ENCODE data around the gene SLC2A11. TPM values are rescaled to one million over a fixed set of nuclear protein-coding genes. Genes with fewer than 3 reads are reported as not detected.

Gene SLC2A11
- total RNA-seq, 4 donors from 2014 or later, result 3.2 to 12.5 (median 8.7) TPM

- Histone ChIP-seq H3K36me3 (peaks cover 86% of the 10 kb centered on the region), H3K4me1 (peaks cover 12% of the 10 kb centered on the region), H3K9me3 (no peaks in the 10 kb centered on the region), H3K4me3 (no peak overlapping the region), H3K27ac (no peak overlapping the region), H3K27me3 (no peaks in the 10 kb centered on the region)
- WGBS, result 94% methylated on average over 9 of the region's 12 CpGs
- no peak for DNase-seq (ENCODE audit: low spot score in 2 of 2)
- no peak for TF ChIP-seq EP300 (IDR thresholded peaks at IDR 0.05)
Observed at GRCh38 chr22:23825246-23825905, 32.3 kb upstream of the SLC2A11 start.

GRCh38 chr22:23826510-23827350 lies 30.9 kb upstream of the SLC2A11 start:
- no peak overlapping the region for H3K4me3 ChIP-seq
- no peaks in the 10 kb centered on the region for H3K9me3 ChIP-seq
- DNase-seq (ENCODE audit: low spot score in 2 of 2), result no peak
- H3K36me3 ChIP-seq, result peaks cover 84% of the 10 kb centered on the region
- TF ChIP-seq CTCF (IDR thresholded peaks at IDR 0.05) (no peak), POLR2AphosphoS5 (IDR thresholded peaks at IDR 0.05) (no peak), POLR2A (IDR thresholded peaks at IDR 0.05) (no peak), EP300 (IDR thresholded peaks at IDR 0.05) (no peak)
- H3K27me3 ChIP-seq, result no peaks in the 10 kb centered on the region
- peaks cover 6% of the 10 kb centered on the region for H3K4me1 ChIP-seq
- WGBS, result 62% methylated on average over 4 of the region's 15 CpGs
- H3K27ac ChIP-seq, result no peak overlapping the region

DNA sequence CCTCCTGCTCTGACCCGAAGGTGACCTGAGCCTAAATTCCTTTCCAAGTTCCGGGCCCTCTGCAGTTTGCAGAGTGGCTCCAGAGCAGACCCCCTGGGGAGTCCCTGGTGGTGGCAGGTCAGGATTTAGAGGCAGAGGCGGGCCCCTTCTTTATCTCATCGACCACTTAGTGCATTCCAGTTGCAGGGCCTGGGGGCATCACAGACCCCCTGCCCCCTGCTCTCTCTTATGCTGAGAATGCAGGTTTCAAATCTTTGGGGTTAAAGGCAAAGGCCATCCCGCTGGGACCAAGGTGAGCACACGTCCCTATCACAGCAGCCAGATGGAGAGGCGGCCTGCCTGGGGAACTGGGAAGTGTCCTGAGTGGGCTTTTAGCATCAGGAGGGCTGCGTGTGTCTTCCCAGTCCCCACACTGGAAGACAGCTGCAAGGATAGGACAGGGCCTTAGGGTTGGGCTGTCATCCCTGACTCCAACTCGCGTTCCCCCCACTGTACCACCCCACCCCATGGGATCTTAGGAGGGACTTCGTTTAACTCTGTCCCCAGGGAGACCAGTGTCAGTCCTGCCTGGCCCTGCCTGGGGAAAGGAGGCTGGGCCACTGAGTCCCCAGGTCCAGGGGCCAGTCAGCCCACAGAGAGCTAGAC lies 30.2 kb upstream of the SLC2A11 start:
- no peak for TF ChIP-seq POLR2A (IDR thresholded peaks at IDR 0.05)
- TF ChIP-seq EP300 (IDR thresholded peaks at IDR 0.05), result no peak
- TF ChIP-seq CTCF (IDR thresholded peaks at IDR 0.05), result no peak
- no peak for TF ChIP-seq POLR2AphosphoS5 (IDR thresholded peaks at IDR 0.05)
- WGBS, result 74% methylated on average over 11 of the region's 11 CpGs
- DNase-seq (ENCODE audit: low spot score in 2 of 2), result no peak
- Histone ChIP-seq H3K27me3 (no peaks in the 10 kb centered on the region), H3K9me3 (no peaks in the 10 kb centered on the region), H3K4me1 (peaks cover 6% of the 10 kb centered on the region), H3K4me3 (no peak overlapping the region), H3K36me3 (peaks cover 79% of the 10 kb centered on the region), H3K27ac (no peak overlapping the region)

DNA sequence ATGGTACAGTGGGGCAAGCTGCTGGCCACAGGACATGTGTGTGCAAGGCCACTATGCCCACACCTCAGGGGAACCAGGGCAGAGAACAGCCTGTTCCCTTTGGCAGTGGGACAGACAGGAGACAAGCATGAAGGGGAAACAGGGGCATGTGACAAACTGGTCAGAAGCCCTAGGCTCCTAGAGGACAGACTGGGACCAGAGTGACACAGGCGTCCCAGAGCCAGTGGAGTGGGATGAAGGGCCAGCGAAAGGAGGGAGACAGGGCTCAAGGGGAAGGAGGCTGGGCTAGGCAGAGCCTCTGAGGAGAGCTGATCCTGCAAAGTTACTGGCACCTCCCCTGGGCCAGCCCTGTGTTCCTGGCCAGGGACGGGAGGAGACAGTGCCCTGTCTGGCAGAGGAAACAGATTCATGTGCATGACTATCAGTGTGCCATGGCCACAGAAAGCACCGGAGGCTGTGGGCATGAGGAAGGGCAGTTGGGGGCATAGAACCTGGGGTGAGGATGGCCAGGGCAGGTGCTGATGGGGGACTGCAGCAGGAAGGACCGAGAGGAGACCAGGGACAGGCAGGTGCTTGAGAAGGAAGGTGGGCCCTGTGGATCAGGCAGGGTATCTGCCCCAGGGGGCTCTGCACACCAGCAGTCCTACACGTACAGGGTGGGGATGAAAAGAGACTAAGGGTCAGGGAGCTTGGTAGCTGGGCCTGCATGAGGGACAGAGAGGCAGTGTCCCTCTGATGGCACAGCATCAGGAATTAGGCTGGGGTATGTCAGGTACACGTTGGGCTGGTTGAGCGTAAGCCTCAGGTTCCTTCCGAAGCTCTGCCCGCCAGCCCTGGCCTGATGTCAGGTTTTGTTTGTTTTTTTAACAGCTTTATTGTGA lies 28.6 kb upstream of the SLC2A11 start:
- Histone ChIP-seq H3K4me3 (no peak overlapping the region), H3K27me3 (no peaks in the 10 kb centered on the region), H3K36me3 (peaks cover 78% of the 10 kb centered on the region), H3K4me1 (peaks cover 6% of the 10 kb centered on the region), H3K27ac (no peak overlapping the region), H3K9me3 (no peaks in the 10 kb centered on the region)
- TF ChIP-seq POLR2AphosphoS5 (IDR thresholded peaks at IDR 0.05) (no peak), CTCF (IDR thresholded peaks at IDR 0.05) (no peak)
- 91% methylated on average over 10 of the region's 10 CpGs for WGBS
- DNase-seq (ENCODE audit: low spot score in 2 of 2), result no peak

GRCh38 chr22:23829845-23830372 lies 27.8 kb upstream of the SLC2A11 start:
- H3K9me3 ChIP-seq, result no peaks in the 10 kb centered on the region
- DNase-seq (ENCODE audit: low spot score in 2 of 2), result peak in 1 of 2 donors; percentile 7
- no peak overlapping the region for H3K27ac ChIP-seq
- no peak overlapping the region for H3K4me3 ChIP-seq
- H3K27me3 ChIP-seq, result no peaks in the 10 kb centered on the region
- 56% methylated on average over 7 of the region's 7 CpGs for WGBS
- TF ChIP-seq POLR2AphosphoS5 (IDR thresholded peaks at IDR 0.05) (no peak), EP300 (IDR thresholded peaks at IDR 0.05) (no peak), POLR2A (IDR thresholded peaks at IDR 0.05) (no peak), CTCF (IDR thresholded peaks at IDR 0.05) (no peak)
- peaks cover 6% of the 10 kb centered on the region for H3K4me1 ChIP-seq
- H3K36me3 ChIP-seq, result peaks cover 80% of the 10 kb centered on the region

Data from suprapubic skin (tissue), 4 donors.